ENCODE data around the gene CADM1. TPM values are rescaled to one million over a fixed set of nuclear protein-coding genes. Genes with fewer than 3 reads are reported as not detected.
A peak's percentile ranks its signal among the peaks of the same experiment; 100 is the strongest.

CADM1 gene
- total RNA-seq, 1 experiment from 2014 or later: 63.0 TPM

DNA sequence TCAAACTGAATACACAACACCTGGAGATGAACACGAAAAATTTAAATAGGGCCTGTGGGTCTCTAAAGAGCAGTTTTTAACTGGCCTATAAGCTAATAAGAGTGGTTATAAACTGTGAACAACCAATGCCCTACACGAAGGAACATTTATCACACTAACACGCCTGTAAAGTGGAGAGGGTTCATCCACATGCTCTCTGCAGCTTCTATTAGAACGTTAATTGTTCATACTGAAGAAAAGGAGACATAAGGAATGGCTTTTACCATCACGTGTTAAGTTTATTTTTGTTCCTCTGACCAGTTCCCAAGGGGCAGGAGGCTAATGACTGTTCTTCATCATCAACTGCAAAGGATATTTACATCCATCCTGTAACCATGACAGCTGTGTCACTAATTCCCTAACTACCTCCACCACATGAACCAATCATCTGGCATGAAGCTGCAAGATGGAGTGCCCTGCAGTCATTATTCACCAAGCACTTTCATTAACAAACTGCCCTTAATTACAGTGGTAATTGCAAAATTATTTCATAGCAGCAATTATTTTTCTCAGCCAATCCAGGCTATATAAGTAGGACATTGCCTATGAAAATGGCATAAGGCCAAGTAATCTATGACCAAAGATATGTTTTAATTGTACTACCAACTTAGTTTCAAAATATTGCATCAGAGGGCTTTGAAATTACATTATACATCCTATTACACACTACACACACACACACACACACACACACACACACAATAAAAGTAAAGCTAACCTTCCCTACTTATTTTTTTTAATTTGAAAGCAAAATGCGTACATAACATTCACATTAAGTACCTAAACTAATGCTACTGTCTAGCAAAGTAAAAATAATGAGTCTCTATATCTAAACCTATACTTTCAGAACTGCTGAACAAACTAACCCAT is 186.7 kb downstream of the CADM1 start:
- DNase-seq (ENCODE audit: low read depth): peak; percentile 17

GRCh38 chr11:115316696-115317095 is 187.5 kb downstream of the CADM1 start:
- no peak for DNase-seq (ENCODE audit: low read depth)

- no peak for DNase-seq (ENCODE audit: low read depth)
These were observed 189.8 kb downstream of the CADM1 start for GRCh38 chr11:115314330-115314920.

DNA sequence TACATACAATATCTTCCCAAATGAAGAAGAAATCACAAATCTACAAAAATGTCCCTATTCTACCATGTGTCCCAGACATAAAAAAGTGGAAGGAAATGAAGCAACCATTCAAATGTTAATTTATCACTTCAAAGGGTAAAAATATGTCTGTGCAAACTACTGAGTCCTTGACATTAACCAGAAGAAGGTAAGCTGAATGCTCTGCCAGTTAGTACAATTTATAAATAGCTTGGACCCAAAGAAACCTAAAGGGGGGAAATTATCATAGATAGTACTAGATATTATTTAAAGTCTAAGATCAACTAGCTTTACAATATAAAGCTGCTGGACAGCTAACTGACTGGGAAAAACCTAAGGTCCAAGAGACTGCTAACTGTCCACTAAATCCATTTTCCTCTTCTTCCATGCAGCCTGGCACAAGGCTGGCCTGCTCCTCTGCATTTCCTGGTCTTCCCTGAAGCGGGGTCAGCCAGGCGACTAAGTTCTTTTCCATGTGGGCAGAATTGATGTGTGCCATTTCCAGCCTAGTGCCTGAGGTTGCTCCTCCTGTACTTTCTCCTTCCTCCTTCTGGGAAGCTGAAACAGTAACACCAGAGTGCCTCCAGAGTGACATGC is 190.9 kb downstream of the CADM1 start:
- DNase-seq (ENCODE audit: low read depth): no peak

GRCh38 chr11:115311949-115312348 is 192.3 kb downstream of the CADM1 start:
- no peak for DNase-seq (ENCODE audit: low read depth)

DNA sequence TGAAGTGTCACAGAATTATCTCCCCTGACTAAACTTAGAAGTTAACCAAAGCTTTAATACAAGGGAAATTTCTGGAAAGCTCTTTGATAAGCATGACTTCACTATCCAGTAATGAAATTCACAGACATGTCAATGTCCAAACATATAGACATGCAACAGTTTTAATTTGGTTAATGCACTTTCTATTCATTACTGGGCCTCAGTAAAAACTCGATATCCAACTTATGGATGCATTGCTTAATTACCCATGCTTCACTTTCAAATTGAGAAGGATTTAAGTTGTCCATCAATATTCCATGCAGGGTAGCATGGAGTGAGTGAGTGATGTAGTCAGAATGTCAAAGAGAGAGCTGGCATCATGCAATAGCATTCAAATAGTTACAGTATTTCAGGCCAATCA is 197.5 kb downstream of the CADM1 start:
- no peak for DNase-seq (ENCODE audit: low read depth)

DNA sequence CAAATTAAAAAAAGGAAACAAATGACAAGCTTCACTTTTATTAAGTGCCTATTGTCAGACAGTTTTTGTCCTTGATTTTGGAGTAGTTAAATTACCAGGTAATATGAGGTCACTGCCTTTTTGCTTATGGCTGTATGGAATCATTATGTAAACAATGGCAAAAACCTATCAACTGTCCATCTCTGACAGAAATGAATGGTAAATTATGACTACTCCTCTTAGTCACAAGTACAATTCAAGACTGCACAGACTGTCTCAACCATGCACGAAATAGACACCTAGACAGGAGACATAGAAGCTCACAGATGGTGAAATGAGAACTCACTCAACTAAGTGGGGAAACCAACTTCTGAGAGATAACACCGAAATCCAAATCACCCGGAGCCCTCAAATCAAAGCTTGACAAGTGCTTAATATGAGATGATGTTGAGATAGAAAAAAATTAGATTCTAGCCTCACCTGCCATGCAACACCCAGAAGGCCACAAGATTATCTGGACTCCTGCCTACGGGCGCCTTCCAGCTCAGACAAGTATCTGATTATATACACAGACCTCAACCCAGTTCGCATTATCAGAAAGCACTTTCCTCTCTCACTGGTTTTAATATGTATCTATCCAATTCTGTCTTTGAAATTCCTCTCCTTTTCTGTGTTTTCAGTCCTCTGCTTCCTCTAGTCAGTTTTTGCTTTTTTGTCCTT is 199.3 kb downstream of the CADM1 start:
- DNase-seq (ENCODE audit: low read depth): no peak

DNA sequence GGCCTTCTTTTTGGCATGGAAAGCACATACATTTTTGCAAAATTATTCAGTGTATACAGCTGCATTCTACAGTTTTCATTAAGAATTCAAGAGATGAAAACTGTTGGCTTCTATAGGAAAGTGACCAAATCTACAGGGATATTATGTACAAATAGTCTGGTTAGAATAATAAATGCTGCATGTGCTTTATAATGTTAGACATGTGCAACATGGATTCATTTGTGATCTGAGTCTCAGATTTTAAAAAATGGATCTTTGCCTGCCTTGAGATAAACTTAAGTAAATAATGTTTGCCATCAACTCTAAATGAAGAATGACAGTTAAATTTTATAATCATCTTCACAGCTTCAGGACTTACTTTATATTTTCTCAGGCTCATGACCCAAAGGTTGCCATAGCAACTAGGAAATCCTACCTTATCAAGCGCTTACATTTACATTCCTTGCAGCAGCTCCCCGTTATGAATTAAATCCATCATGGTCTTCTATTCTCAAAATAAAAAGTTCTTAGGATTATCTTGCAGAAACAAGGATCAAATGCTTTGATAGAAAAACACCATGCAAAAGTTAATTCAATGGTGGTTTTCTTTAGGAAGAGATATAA is 200.2 kb downstream of the CADM1 start:
- no peak for DNase-seq (ENCODE audit: low read depth)

- DNase-seq (ENCODE audit: low read depth): no peak
These were observed 201.1 kb downstream of the CADM1 start for GRCh38 chr11:115302946-115303703.

GRCh38 chr11:115300660-115301428 is 203.4 kb downstream of the CADM1 start:
- peak; percentile 62 for DNase-seq (ENCODE audit: low read depth)

- no peak for DNase-seq (ENCODE audit: low read depth)
These were observed 205.8 kb downstream of the CADM1 start for GRCh38 chr11:115298300-115299012.

DNA sequence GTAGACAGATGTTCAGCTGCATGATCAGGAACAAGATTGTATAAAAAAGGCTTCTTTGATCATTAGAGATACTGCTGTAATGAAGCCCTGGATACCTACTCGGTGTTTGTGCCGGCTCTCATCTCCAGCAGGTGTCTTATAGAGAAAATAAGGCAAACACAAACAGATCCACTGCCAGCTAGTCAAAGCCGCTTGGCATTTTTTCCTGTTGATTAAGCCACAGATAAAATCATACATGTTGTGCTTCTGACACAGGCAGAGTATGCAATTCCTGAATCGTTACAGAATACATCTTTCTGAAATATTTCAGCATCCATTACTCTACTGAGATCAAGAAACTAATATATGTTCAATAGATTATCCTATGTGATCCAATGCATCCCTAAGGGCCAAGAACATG is 206.9 kb downstream of the CADM1 start:
- DNase-seq (ENCODE audit: low read depth): no peak

GRCh38 chr11:115291325-115291724 is 212.9 kb downstream of the CADM1 start:
- DNase-seq (ENCODE audit: low read depth): no peak

DNA sequence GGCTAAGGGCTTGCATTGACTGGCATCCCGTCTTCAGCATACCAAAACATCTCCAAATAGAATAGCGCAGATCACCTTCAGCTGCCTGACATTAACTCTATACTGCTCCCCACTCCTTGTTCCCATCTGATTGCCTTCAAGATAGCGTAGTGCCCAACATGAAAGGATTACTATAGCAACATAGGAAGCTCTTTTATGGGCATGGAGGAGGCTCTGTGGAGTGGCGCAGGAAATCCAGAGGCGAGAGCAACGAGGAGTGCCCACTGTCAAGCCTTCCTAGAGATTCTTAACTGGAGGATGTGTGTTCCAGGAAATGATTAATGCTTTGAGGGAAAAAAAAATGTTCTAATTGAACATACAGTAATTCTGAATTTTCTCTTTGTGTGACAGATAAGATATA is 213.3 kb downstream of the CADM1 start:
- DNase-seq (ENCODE audit: low read depth): no peak

DNA sequence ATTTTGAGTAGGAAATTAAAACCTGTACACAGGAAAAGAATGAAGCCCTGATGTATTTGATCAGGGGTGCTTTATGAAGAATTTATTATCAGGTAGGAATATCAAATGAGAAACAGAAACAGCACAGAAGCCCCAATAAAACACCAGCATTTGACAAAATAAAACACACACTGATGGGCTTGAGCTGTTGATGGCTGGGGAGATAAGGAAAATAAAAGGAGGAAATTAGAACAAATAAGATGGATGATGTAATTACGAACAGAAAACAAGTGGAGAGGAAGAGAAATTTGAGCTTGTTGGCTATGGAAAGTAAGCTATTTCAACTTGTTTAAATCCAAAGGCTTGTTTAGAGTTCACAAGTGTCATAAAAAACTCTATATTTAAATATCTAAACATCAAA is 213.7 kb downstream of the CADM1 start:
- DNase-seq (ENCODE audit: low read depth): no peak

GRCh38 chr11:115287266-115287665 is 216.9 kb downstream of the CADM1 start:
- DNase-seq (ENCODE audit: low read depth): no peak

DNA sequence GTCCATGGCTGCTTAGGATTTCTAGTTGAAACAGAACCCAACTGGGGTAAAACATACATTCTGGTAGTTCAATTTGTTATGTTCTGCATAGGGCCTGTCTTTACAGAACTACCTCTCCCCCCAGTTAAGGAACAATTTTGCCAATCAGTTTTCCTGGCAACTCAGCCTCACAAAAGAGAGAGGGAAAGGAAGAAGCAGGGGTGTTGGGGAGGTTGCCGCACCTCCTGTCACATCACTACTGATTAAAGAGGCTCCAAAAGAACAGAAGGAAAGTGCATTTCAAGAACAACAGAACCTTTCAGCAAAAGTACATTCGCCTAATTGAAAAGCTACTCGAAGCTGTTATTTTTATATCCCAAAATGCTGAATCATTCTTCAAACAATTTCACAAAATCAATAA is 217.6 kb downstream of the CADM1 start:
- no peak for DNase-seq (ENCODE audit: low read depth)

DNA sequence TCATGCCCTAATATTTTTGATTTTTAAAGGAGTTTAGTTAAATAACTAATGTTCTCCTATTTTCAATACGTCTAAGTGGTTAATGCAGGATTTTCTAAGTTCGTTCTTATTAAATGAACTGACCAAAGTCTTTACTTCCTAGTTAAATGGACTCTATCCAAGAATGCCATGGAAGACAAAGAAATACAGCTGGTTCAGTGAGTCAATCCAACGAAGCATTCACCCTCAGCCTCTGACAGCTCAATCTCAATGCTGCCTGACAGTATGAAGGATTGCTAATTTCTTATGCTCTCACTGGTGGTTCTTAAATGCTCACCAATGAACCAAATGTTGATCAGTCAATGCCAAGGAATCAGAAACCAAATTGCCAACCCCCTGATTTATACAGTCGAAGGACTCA is 219.4 kb downstream of the CADM1 start:
- DNase-seq (ENCODE audit: low read depth): peak; percentile 8

- DNase-seq (ENCODE audit: low read depth): no peak
These were observed 221.3 kb downstream of the CADM1 start for GRCh38 chr11:115282923-115283322.

GRCh38 chr11:115280775-115281174 is 223.4 kb downstream of the CADM1 start:
- no peak for DNase-seq (ENCODE audit: low read depth)

Data from RPMI7951 (cell line).